ENCODE measurements around the gene LRRC8D.
"Not testable (repeated sequence)": the region's sequence is repeated elsewhere in the genome, so short reads cannot be mapped to it uniquely, and the experiment has no call there.

The LRRC8D gene

DNA sequence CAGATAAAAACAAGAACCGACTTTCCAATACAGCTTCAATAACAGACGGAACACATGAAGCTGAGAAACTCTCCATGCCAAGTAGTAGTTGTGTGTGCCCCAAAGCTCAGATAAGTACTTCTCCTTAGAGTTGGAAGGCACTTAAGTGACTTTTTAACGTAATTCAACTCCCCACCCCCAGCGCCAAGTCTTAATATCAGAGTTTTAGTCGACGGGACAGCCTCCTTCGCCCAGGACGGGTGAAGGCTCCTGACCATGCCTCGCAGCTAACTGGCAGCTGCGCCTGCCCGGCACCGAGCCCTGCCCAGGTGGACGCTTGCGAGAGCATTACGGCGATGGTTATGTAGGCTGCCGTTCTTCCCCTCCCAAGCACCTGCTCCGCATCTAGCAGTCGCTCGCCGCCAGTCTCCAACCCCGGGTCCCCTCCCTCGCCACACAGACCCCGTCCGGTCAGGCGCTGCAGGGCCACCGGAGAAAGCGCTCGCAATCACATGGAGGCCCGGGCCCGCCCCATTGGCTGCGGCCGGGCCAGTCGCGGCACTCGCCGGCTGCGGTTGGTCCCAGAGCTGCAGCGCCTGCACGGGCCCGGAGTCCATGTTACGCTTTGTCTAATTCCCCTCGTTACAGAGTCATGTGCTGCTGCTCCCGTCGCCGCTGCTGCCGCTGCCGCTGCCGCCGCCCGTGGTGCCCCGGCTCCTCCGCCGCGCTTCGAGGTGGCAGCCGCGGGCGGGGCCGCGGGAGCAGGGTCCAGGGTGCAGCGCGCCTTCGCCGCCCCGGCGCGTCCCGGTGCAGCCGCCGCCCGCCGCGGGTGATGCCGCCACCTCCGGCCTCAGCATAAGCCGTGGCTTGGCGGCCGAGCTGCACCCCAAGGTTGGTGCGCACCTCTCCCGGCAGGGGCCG is at the start of gene LRRC8D:
Gene LRRC8D, plus strand, starts transcription at position 611 of the 900 bp plus-strand sequence. CDS start 112,037 bp downstream, outside the sequence.
- peak; percentile 93 for DNase-seq (ENCODE audit: low spot score)

DNA sequence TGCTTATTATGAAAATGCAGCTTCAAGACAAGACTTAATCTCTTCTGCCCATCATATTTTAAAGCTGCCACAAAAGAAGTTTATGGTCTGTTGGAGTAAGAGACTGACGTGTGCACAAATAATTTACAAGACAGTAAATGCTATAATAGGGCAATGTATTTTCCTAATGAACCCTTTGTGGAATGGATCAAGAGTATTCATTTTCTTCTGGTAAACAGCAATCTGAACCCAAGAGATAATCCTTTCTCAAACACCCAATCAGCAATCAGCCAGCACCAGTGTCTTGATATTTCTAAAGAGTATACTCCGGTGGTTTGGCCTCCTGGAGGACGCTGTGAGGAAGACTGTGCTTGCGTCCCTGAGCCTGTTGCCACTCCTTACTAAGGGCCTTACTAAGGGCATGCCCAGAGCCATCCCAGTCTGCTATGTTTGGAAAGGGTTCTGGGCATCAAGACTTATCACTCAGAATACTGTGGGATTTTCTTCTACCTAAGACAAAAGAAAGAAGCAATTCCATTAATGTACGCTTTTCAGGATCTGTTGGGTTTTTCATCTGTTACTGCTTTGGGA is 48.8 kb upstream of the LRRC8D start:
- DNase-seq (ENCODE audit: low spot score): no peak

DNA sequence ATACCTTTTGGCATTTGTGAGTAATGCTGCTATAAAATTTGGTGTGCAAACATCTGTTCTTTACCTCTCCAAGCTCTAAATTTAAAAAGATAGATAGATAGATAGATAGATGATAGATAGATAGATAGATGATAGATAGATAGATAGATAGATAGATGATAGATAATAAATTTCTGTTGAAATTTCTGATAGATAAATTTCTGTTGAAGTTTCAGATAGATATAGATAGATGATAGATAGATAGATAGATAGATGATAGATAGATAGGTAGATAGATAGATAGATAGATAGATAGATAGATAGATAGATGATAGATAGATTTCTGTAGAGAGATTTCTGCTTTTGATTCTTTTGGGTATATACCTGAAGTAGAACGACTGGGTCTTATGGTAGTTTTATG is 44.7 kb upstream of the LRRC8D start:
- DNase-seq (ENCODE audit: low spot score): not testable (repeated sequence)

DNA sequence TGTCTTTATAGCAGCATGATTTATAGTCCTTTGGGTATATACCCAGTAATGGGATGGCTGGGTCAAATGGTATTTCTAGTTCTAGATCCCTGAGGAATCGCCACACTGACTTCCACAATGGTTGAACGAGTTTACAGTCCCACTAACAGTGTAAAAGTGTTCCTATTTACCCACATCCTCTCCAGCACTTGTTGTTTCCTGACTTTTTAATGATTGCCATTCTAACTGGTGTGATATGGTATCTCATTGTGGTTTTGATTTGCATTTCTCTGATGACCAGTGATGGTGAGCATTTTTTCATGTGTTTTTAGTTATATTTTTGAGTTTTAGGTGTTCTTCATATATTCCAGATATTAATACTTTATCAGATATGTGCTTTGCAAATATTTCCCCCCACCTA is 43.6 kb upstream of the LRRC8D start:
- DNase-seq (ENCODE audit: low spot score): not testable (repeated sequence)

DNA sequence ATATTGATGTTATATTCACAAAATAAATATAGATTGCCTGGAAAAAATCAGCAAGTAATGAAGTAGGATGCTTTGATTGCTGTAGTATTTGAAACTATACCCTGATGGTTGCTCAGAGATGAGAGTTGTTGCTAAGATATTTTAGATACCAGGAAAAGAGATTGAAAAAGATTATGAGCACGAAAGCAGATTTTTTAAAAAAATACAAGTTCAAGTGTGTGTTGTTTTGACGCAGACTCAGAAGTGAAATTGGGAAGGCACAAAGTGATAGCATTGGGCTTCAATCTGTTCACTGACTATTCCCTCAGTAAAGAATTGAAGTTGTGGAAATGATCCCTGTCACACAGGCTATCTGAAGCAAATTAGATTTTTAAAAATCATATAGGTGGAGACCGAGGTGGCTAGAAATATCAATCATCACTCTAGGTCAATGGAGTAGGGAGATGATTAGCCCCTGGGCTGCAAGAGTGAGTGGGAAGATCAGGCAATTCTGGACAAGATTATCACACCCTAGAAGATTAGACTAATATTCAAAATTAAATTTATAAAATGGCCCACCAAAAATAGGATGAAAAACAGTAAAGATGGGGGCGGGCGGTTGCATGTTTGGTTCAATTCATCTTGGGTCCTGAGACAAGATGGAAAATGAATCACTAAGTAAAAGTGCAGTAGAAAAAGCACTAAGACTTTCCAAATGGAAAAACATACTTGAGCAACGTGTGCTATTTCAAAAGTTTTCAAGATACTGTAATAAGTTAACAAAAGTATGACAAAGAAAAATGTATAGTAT is 41.5 kb upstream of the LRRC8D start:
- DNase-seq (ENCODE audit: low spot score): no peak

DNA sequence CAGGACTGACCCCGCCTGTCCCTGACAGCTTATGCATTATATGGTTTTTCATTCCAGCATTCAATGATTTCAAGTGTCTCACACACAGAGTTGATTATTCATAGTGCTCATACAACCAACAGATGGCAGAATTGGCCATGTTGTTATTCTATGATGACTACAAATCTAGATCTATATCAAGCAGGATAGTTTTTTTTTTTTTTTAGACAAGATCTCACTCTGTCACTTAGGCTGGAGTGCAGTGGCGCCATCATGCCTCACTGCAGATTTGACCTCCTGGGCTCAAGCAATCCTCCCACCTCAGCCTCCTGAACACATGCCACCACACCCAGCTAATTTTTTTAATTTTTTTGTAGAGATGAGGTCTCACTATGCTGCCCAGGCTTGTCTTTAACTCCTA is 40.1 kb upstream of the LRRC8D start:
- DNase-seq (ENCODE audit: low spot score): peak; percentile 37

DNA sequence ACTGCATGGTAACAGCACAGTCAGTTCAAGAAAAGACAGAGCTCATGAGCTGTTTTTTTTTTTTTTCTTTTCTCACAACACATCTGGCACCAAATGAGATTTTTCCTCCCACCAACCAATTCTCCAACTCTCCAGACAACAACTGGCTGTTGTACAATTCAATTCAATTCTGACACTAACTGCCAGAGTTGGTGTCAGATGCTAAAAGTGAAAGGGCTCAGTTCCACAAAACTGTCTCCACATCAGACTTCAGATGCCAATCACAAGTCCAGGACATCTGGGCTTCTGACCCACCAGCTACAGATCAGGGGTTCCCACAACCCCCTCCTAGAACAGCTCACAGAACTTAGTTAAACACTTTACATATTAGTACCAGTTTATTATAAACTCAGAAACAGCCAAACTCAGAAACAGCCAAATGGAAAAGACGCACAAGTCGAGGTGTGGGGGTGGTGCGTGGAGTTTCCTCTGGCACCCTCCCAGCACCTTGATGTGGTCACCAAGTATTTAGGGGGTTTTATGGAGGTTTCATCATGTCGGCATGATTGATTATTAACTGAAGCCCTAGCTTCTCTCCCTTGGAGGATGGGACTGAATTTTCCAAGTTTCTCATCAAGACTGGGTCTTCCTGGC is 39.2 kb upstream of the LRRC8D start:
- DNase-seq (ENCODE audit: low spot score): no peak

DNA sequence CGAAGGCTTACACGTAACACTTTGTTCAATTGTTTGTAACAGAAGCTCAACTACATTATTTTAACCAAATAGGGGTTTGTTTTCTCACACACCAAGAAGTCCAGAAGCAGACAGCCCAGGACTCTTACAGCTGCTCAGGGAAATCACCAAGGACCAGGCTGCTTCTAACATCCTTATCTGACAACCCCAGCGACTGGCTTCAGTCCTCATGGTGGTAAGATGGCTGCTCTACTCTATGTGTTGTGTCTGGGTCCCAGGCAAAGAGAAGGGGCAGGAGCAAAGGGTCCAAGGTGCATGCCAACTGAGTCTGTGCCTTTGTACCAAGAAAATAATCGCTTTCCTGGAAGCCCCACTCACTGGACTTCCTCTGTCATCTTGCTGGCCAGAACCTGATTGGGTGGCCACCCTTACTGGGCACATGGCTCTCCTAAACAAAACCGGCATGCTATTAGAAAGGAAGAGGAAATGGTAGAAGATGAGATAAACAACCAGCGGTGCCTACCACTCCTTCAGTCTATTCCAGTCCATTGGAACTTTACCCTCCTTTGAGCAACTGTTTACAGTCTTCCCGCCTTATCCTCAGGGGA is 34.1 kb upstream of the LRRC8D start:
- no peak for DNase-seq (ENCODE audit: low spot score)

DNA sequence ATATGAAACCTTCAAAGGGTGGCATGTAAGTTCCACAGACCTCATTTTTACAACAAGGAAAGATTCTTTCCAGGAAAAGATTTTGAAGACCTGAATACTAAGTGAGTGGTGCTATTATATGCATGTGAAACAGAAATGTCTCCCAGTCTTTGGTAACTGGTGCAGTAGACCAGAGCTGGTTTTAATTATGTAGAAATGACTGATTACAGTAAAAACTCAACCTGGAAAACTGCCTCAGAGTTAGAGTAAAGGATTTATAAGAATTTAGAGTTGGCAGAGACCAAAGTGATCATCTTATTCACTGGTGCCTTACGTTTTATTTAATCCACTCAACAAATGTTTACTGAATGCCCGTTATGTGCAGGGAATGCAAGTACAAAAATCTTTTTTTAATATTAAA is 30.2 kb upstream of the LRRC8D start:
- DNase-seq (ENCODE audit: low spot score): no peak

DNA sequence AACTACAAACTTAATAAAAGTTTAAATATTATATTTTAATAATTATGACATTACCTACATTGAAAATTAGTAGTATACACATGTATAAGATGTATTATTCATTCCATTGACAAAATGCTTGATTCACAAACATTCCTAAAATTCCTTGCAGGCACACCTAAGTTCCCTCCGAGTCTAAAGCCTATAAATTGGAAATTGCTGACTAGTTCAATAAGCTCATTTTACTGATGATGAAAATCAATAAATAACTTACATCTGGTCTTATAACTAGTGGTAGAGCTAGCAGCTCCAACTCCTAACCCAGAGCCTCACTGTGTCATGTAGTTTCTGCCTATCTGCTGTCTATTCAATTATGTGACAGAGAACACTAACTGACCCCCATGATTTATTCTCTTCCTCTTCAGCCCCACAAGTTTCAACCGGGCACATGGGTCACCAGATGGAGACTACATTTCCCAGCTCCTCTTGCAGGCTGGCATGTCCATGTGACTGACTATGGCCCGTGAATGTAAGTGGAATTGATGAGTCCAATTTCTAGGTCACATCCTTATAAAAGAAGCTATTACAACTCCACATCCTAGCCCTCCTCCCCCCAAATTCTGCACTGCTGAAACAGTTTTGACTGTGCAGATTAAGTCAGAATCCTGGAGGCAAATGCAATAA is 29.6 kb upstream of the LRRC8D start:
- no peak for DNase-seq (ENCODE audit: low spot score)

DNA sequence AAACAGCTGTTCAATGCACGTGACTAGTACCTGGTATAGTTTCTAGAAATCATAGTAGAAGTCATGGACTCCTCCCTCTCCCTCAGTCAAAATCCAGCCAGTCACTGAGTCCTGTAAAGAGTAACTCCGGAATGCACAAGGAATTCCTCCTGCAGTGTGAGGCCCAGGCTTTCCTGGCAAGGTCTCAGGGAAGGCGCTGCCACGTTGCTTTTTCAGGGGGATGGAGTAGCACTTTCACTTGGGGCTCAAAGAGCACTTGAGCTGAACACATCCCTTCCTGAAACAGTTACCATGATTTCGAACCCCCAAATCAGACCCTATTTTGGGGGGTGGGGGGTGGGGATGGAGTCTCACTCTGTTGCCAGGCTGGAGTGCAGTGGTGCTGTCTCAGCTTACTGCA is 26.4 kb upstream of the LRRC8D start:
- no peak for DNase-seq (ENCODE audit: low spot score)

DNA sequence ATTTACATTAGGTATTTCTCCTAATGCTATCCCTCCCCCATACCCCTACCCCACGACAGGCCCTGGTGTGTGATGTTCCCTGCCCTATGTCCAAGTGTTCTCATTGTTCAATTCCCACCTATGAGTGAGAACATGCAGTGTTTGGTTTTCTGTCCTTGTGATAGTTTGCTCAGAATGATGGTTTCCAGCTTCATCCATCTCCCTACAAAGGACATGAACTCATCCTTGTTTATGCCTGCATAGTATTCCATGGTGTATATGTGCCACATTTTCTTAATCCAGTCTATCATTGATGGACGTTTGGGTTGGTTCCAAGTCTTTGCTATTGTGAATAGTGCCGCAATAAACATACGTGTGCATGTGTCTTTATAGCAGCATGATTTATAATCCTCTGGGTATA is 25.3 kb upstream of the LRRC8D start:
- not testable (repeated sequence) for DNase-seq (ENCODE audit: low spot score)

DNA sequence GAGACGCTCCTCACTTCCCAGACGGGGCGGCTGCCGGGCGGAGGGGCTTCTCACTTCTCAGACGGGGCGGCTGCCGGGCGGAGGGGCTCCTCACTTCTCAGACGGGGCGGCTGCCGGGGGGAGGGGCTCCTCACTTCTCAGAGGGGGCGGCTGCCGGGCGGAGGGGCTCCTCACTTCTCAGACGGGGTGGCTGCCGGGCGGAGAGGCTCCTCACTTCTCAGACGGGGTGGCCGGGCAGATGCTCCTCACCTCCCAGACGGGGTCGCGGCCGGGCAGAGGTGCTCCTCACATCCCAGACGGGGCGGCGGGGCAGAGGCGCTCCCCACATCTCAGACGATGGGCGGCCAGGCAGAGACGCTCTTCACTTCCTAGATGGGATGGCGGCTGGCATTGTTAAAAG is 23.0 kb upstream of the LRRC8D start:
- not testable (repeated sequence) for DNase-seq (ENCODE audit: low spot score)

DNA sequence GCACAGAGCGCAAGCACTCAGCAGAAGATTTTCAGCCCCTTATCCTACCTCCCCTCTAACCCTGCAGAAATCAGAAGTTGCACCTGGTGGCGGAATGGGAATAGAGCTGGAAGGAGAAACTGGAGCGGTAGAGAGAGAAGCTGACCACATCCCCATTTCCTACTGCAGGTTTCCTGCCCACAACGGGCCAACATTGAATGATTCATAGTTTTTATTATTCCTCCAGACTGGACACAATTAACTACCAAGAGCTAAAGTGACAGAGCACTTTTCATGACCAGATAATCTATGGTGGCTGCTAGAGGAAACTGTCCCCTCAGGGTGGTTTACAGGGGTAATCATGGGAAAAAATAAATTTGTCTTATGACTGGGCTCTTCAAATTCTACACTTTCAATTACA is 21.3 kb upstream of the LRRC8D start:
- no peak for DNase-seq (ENCODE audit: low spot score)

DNA sequence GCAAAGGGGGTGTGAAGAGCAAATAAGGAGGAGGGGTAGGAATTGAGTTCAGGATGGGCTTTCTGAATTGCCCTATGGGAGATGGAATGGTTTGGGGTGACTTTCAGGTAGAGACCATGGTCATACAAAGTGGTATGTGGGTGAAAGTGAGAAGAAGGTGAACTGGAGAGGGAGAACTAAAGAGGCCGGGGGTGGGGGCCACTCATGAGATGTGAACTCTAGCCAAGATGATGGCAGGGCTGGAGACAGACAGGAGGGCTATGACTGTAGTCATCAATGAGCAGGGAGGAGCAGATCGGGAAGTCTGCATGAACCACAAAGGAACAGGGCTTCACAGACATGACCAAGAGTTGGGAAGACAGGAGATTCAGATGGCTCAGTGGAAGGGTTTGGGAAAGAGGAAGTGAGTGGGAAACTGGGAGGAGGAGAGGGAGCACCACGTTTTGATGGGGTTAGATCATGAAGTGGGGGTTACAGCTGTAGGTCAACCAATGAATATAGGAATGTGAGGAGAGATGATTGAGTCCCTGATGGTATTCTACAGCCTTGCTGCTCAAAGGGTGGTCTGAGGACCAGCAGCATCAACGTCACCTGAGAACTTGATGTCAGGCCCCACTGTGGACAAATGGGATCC is 20.7 kb upstream of the LRRC8D start:
- DNase-seq (ENCODE audit: low spot score): no peak

DNA sequence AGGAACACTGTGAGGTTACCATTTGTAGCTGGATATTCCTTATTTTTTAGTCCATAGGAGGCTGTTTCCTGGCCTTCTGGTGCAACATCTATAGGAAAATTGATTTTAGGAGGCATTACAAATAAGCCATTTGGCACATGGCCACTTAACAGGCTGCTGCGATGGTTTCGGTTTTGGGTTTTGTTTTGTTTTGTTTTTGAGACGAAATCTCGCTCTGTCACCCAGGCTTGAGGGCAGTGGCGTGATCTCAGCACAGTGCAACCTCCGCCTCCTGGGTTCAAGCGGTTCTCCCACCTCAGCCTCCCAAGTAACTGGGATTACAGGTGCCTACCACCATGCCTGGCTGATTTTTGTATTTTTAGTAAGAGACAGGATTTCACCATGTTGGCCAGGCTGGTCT is 20.1 kb upstream of the LRRC8D start:
- DNase-seq (ENCODE audit: low spot score): no peak

DNA sequence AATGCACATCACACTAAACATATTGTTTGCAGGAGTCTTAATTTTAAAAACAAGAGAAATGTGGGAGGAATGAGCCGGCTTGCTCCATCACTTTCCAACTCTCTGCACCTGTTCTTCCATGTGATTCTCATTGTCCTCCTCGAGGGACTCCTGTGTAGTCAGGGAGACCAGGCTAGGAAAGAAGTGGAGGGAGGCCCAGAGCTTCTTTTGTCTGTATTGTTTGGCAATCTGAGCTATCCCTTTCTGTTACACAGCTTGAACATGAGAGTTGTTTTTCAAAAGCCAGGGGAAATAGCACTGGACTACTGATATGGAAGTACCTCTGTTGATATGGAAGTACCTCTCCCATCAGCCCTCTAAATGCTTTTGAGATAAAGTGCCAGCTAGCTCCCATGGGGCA is 18.8 kb upstream of the LRRC8D start:
- no peak for DNase-seq (ENCODE audit: low spot score)

DNA sequence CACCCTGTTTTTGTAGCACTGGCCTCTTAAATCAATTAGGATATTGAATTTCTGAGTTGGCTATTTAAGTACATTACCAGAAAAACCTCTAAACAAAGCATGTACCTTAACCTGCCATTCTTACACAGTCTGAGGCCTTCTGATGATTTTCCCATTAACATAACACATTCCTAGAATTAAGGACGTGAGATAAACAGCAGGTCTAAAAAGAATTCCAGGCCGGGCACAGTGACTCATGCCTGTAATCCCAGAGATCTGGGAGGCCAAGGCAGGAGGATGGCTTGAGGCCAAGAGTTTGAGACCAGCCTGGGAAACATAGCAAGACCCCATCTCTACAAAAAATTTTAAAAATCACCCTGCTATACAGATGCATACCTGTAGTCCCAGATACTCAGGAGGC is 18.0 kb upstream of the LRRC8D start:
- DNase-seq (ENCODE audit: low spot score): no peak

DNA sequence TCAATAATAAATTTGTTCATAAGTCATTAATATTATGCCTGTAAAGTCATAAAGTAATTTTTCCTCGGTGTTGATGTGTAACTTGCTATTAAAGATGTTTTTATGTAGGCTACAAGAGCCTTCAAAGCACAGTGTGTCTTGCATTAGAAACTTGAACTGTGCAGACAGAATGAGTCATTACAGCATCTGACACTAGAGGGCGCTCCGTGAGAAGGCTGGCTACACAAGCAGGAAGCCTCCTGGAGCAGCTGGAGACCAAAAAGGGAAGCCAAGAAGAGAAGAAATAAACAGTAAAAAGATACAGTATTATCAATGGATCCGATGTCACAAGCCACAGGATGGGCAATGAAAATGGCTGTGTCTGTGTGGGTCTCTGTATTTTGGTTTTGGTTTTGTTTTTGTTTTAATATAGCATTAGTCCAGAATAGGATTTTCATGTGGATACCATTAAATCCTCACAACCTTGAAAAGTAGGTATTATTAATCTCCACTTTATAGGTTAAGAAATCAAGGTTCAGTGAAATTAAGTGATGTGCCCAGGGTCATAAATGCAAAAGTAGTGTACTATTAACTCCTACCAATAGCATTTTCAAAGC is 16.1 kb upstream of the LRRC8D start:
- DNase-seq (ENCODE audit: low spot score): peak; percentile 88

DNA sequence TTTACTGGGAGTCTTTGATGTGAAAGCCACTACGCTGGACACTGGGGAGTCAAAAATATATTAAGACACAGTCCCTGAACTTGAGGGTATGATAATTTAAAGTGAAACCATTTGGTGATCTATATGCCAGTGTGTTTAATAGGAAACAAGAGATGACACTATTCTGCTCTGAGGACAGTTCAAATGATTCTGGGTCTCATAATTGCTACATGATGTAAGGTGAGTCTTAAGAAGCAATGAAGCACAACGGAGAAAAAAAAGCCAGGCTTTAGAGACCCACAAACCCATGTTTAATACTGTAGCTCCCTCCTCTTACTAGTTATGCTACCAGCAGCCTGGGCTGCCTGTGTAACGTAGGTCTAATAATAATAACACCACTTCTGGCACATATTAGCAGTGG is 14.2 kb upstream of the LRRC8D start:
- DNase-seq (ENCODE audit: low spot score): no peak

DNA sequence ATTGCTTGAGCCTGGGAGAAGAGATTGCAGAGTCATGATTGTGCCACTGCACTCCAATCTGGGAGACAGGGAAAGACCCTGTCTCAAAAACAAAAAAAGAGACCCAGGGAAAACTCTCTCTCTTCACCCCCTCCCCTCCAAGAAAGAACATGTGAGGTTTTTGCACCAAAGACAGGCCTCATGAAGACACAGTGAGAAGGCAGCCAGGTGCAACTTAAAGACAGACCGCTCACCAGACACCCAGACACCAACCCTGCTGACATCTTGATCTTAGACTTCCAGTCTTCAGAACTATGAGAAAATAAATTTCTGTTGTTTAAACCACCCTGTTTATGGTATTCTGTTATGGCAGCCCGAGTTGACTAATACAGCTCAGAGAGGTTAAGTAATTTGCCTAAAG is 13.3 kb upstream of the LRRC8D start:
- DNase-seq (ENCODE audit: low spot score): no peak
